ENCODE results near the gene B4GALT3.

Gene B4GALT3

GRCh38 chr1:161196111-161196510, 18.8 kb upstream of the B4GALT3 start:
- TF ChIP-seq MAX (IDR thresholded peaks at IDR 0.05), result no peak
- no peak for TF ChIP-seq FOXM1 (IDR thresholded peaks at IDR 0.05; ENCODE audit: borderline replicate concordance, low read depth)
- TF ChIP-seq YY1 (IDR thresholded peaks at IDR 0.05; ENCODE audit: low read depth), result no peak
- TF ChIP-seq CEBPB (IDR thresholded peaks at IDR 0.05), result no peak
- TF ChIP-seq CREB1 (IDR thresholded peaks at IDR 0.05; ENCODE audit: low read depth), result no peak
- TF ChIP-seq TAF1 (IDR thresholded peaks at IDR 0.05; ENCODE audit: low read depth), result no peak
- no peak for TF ChIP-seq NFIC (IDR thresholded peaks at IDR 0.05)

- TF ChIP-seq FOXM1 (IDR thresholded peaks at IDR 0.05; ENCODE audit: borderline replicate concordance, low read depth), result no peak
- TF ChIP-seq REST (IDR thresholded peaks at IDR 0.05; ENCODE audit: low read depth), result no peak
- no peak for TF ChIP-seq CREB1 (IDR thresholded peaks at IDR 0.05; ENCODE audit: low read depth)
- TF ChIP-seq EP300 (IDR thresholded peaks at IDR 0.05; ENCODE audit: borderline replicate concordance), result no peak
- no peak for TF ChIP-seq TAF1 (IDR thresholded peaks at IDR 0.05; ENCODE audit: low read depth)
- TF ChIP-seq YY1 (IDR thresholded peaks at IDR 0.05; ENCODE audit: low read depth), result no peak
- no peak for TF ChIP-seq ZBTB7A (IDR thresholded peaks at IDR 0.05; ENCODE audit: low read depth)
- TF ChIP-seq TEAD4 (IDR thresholded peaks at IDR 0.05), result no peak
- no peak for TF ChIP-seq EGR1 (IDR thresholded peaks at IDR 0.05)
- TF ChIP-seq USF1 (IDR thresholded peaks at IDR 0.05), result no peak
- TF ChIP-seq RAD21 (IDR thresholded peaks at IDR 0.05; ENCODE audit: low read depth), result no peak
- TF ChIP-seq TCF12 (IDR thresholded peaks at IDR 0.05; ENCODE audit: low read depth), result no peak
- no peak for TF ChIP-seq MAX (IDR thresholded peaks at IDR 0.05)
- no peak for TF ChIP-seq CEBPB (IDR thresholded peaks at IDR 0.05)
- no peak for TF ChIP-seq NFIC (IDR thresholded peaks at IDR 0.05)
Observed at GRCh38 chr1:161195171-161195570, 17.9 kb upstream of the B4GALT3 start.

GRCh38 chr1:161193561-161194235, 16.4 kb upstream of the B4GALT3 start:
- TF ChIP-seq YY1 (IDR thresholded peaks at IDR 0.05; ENCODE audit: low read depth) (no peak), FOXM1 (IDR thresholded peaks at IDR 0.05; ENCODE audit: borderline replicate concordance, low read depth) (no peak), REST (IDR thresholded peaks at IDR 0.05; ENCODE audit: low read depth) (no peak), USF1 (IDR thresholded peaks at IDR 0.05) (no peak), CREB1 (IDR thresholded peaks at IDR 0.05; ENCODE audit: low read depth) (no peak), EP300 (IDR thresholded peaks at IDR 0.05; ENCODE audit: borderline replicate concordance) (no peak), TCF12 (IDR thresholded peaks at IDR 0.05; ENCODE audit: low read depth) (no peak), TAF1 (IDR thresholded peaks at IDR 0.05; ENCODE audit: low read depth) (no peak), MAX (IDR thresholded peaks at IDR 0.05) (no peak), NFIC (IDR thresholded peaks at IDR 0.05) (no peak), RAD21 (IDR thresholded peaks at IDR 0.05; ENCODE audit: low read depth) (no peak), ZBTB7A (IDR thresholded peaks at IDR 0.05; ENCODE audit: low read depth) (no peak), CEBPB (IDR thresholded peaks at IDR 0.05) (no peak), EGR1 (IDR thresholded peaks at IDR 0.05) (no peak), TEAD4 (IDR thresholded peaks at IDR 0.05) (no peak)

GRCh38 chr1:161192476-161193465, 15.5 kb upstream of the B4GALT3 start:
- TF ChIP-seq EGR1 (IDR thresholded peaks at IDR 0.05) (no peak), MAX (IDR thresholded peaks at IDR 0.05) (no peak), CREB1 (IDR thresholded peaks at IDR 0.05; ENCODE audit: low read depth) (no peak), RAD21 (IDR thresholded peaks at IDR 0.05; ENCODE audit: low read depth) (peak; percentile 72)

GRCh38 chr1:161191971-161192370, 14.7 kb upstream of the B4GALT3 start:
- no peak for TF ChIP-seq YY1 (IDR thresholded peaks at IDR 0.05; ENCODE audit: low read depth)
- no peak for TF ChIP-seq RAD21 (IDR thresholded peaks at IDR 0.05; ENCODE audit: low read depth)
- no peak for TF ChIP-seq REST (IDR thresholded peaks at IDR 0.05; ENCODE audit: low read depth)
- TF ChIP-seq TCF12 (IDR thresholded peaks at IDR 0.05; ENCODE audit: low read depth), result no peak
- no peak for TF ChIP-seq EP300 (IDR thresholded peaks at IDR 0.05; ENCODE audit: borderline replicate concordance)
- no peak for TF ChIP-seq FOXM1 (IDR thresholded peaks at IDR 0.05; ENCODE audit: borderline replicate concordance, low read depth)
- no peak for TF ChIP-seq CEBPB (IDR thresholded peaks at IDR 0.05)
- no peak for TF ChIP-seq TEAD4 (IDR thresholded peaks at IDR 0.05)
- no peak for TF ChIP-seq USF1 (IDR thresholded peaks at IDR 0.05)
- no peak for TF ChIP-seq TAF1 (IDR thresholded peaks at IDR 0.05; ENCODE audit: low read depth)
- no peak for TF ChIP-seq CREB1 (IDR thresholded peaks at IDR 0.05; ENCODE audit: low read depth)
- TF ChIP-seq EGR1 (IDR thresholded peaks at IDR 0.05), result no peak
- no peak for TF ChIP-seq ZBTB7A (IDR thresholded peaks at IDR 0.05; ENCODE audit: low read depth)
- TF ChIP-seq MAX (IDR thresholded peaks at IDR 0.05), result no peak
- no peak for TF ChIP-seq NFIC (IDR thresholded peaks at IDR 0.05)

All from Ishikawa (cell line).